Activated B cell treated with CpG ODN at 0.5 μM for 24 hours (primary cell): ENCODE data around the gene CACNA1I. TPM values are rescaled to one million over a fixed set of nuclear protein-coding genes. Genes with fewer than 3 reads are reported as not detected.
A peak's percentile ranks its signal among the peaks of the same experiment; 100 is the strongest.

Source experiments
- ATAC-seq: fragments of 200-7000 bp; cut with Tn5 transposase; one replicate; pipeline ENCODE4 v1.10.0; 2021; ENCODE audit warnings: low read depth, mild to moderate bottlenecking, moderate library complexity
- CTCF ChIA-PET: fragments of 350-600 bp; sonication (Branson Sonifier 250); formaldehyde crosslinking; loops from one replicate; lab custom pipeline; 2021; ENCODE audit warnings: antibody characterized with exemption; lab: Charles Lee
- POLR2A ChIA-PET: fragments of 350-600 bp; sonication (Branson Sonifier 250); formaldehyde crosslinking; loops from one replicate; lab custom pipeline; 2021; ENCODE audit warnings: antibody characterized with exemption; lab: Charles Lee
- DNase-seq: peaks from one replicate; pipeline ENCODE4 v3.0.0; 2022
- H3K27ac Mint-ChIP-seq: one replicate; pipeline ENCODE4 v1.8.0; 2020; ENCODE audit warnings: mixed read lengths
- H3K27me3 Mint-ChIP-seq: one replicate; pipeline ENCODE4 v1.8.0; 2021; ENCODE audit warnings: mixed read lengths
- H3K36me3 Mint-ChIP-seq: one replicate; pipeline ENCODE4 v1.8.0; 2021; ENCODE audit warnings: low read depth, mixed read lengths
- H3K4me1 Mint-ChIP-seq: one replicate; pipeline ENCODE4 v1.8.0; 2021; ENCODE audit warnings: mixed read lengths
- H3K4me3 Mint-ChIP-seq: one replicate; pipeline ENCODE4 v1.8.0; 2020; ENCODE audit warnings: mild to moderate bottlenecking, mixed read lengths
- H3K9me3 Mint-ChIP-seq: one replicate; pipeline ENCODE4 v1.8.0; 2020; ENCODE audit warnings: mixed read lengths
- CTCF ChIP-seq: fragments of 200-600 bp; IDR thresholded peaks from one replicate; pipeline ENCODE4 v1.8.0; 2022; ENCODE audit warnings: antibody characterized with exemption, mild to moderate bottlenecking
- intact Hi-C: fragments of 100-400 bp; cut with micrococcal nuclease; formaldehyde crosslinking; loops from one replicate; pipeline ENCODE4 v1.15.1; 2024
- total RNA-seq: library from RNA; stranded (reverse); gene quantifications from 2 replicates; pipeline ENCODE4 v1.2.3, GENCODE V29; 2022

Gene CACNA1I
- total RNA-seq, 1 donor from 2014 or later = not detected

- Mint-ChIP-seq H3K36me3 (no peaks in the 10 kb centered on the region), H3K4me3 (no peak overlapping the region), H3K27me3 (peaks cover 32% of the 10 kb centered on the region), H3K9me3 (no peaks in the 10 kb centered on the region), H3K4me1 (peaks cover 27% of the 10 kb centered on the region), H3K27ac (no peak overlapping the region)
- ChIA-PET POLR2A (no interaction called here), CTCF (no interaction called here)
- TF ChIP-seq CTCF = no peak
- intact Hi-C loops = no loop called here
- DNase-seq = no peak
- ATAC-seq = no peak
Measured at GRCh38 chr22:39596601-39597000, 26.0 kb downstream of the CACNA1I start.

- CTCF ChIA-PET = no interaction called here
- Mint-ChIP-seq H3K27me3 (peaks cover 29% of the 10 kb centered on the region), H3K36me3 (no peaks in the 10 kb centered on the region), H3K27ac (no peak overlapping the region), H3K4me3 (no peak overlapping the region), H3K4me1 (peaks cover 32% of the 10 kb centered on the region), H3K9me3 (no peaks in the 10 kb centered on the region)
- intact Hi-C loops = no loop called here
- no peak for TF ChIP-seq CTCF
- POLR2A ChIA-PET = no interaction called here
- ATAC-seq (no peak), DNase-seq (no peak)
Measured at GRCh38 chr22:39597236-39597869, 26.8 kb downstream of the CACNA1I start.

- peaks cover 34% of the 10 kb centered on the region for H3K4me1 Mint-ChIP-seq
- intact Hi-C loops = no loop called here
- ATAC-seq (peak; percentile 66), DNase-seq (peak; percentile 53)
- POLR2A ChIA-PET = no interaction called here
- no peaks in the 10 kb centered on the region for H3K9me3 Mint-ChIP-seq
- peaks cover 25% of the 10 kb centered on the region for H3K27me3 Mint-ChIP-seq
- H3K27ac Mint-ChIP-seq = no peak overlapping the region
- CTCF ChIA-PET = no interaction called here
- no peak overlapping the region for H3K4me3 Mint-ChIP-seq
- TF ChIP-seq CTCF = no peak
- H3K36me3 Mint-ChIP-seq = no peaks in the 10 kb centered on the region
Measured at GRCh38 chr22:39598017-39598965, 27.7 kb downstream of the CACNA1I start.

GRCh38 chr22:39600491-39601179 is 30.1 kb downstream of the CACNA1I start:
- peaks cover 34% of the 10 kb centered on the region for H3K4me1 Mint-ChIP-seq
- H3K27ac Mint-ChIP-seq = peak overlapping the region; percentile 85
- ChIA-PET POLR2A (interaction anchor here (0.8 to 1.2 kb wide), 2 partner anchors 281 to 444 kb away, joined by 3 to 4 read pairs; no protein-coding TSS in a partner anchor), CTCF (no interaction called here)
- no peaks in the 10 kb centered on the region for H3K9me3 Mint-ChIP-seq
- no peak for TF ChIP-seq CTCF
- peak; percentile 71 for ATAC-seq
- peak overlapping the region; percentile 53 for H3K4me3 Mint-ChIP-seq
- DNase-seq = no peak
- intact Hi-C loops = no loop called here
- peaks cover 23% of the 10 kb centered on the region for H3K27me3 Mint-ChIP-seq
- no peaks in the 10 kb centered on the region for H3K36me3 Mint-ChIP-seq
